Retinal pigment epithelial cell (primary cell): ENCODE data around the gene CACNA1B.

Source experiments
- DNase-seq: peaks from one replicate; pipeline ENCODE4 v3.0.0-alpha.2; 2010; ENCODE audit warnings: low read depth
- H3K4me3 ChIP-seq: 2 replicates; pipeline ENCODE4 v1.5.1; 2011; ENCODE audit warnings: mild to moderate bottlenecking, low read length, control low read depth, moderate library complexity
- TF ChIP-seq, protein P1 (sequence below): conservative IDR thresholded peaks from 2 replicates; pipeline ENCODE4 v1.5.1; 2011; ENCODE audit warnings: low read depth, low read length, control low read depth, inconsistent platforms

The CACNA1B gene

DNA sequence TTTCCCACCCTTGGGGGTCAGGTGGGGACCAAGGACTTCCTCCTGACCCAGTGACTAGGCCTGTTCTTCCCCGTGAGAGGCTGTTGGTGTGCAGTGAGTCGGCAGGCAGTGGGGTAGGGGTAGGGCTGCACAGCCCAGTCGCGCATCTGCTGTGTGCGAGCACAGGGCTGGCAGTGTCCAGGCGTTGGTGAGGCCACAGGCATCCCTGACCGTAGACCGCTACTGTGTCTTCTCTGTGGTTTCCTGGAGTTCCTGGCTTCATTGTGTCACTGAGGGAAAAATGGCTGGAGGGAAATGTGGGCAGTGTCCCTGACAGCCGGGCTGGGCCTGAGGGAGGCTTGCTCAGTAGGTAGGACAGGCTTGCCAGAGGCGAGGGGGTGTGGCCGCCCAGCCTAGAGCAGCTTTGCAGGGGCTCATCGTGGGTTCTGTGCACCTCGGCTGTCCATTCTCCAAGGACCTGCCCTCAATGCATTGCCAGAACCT, 95.4 kb downstream of the CACNA1B start:
- TF ChIP-seq, protein P1, sequence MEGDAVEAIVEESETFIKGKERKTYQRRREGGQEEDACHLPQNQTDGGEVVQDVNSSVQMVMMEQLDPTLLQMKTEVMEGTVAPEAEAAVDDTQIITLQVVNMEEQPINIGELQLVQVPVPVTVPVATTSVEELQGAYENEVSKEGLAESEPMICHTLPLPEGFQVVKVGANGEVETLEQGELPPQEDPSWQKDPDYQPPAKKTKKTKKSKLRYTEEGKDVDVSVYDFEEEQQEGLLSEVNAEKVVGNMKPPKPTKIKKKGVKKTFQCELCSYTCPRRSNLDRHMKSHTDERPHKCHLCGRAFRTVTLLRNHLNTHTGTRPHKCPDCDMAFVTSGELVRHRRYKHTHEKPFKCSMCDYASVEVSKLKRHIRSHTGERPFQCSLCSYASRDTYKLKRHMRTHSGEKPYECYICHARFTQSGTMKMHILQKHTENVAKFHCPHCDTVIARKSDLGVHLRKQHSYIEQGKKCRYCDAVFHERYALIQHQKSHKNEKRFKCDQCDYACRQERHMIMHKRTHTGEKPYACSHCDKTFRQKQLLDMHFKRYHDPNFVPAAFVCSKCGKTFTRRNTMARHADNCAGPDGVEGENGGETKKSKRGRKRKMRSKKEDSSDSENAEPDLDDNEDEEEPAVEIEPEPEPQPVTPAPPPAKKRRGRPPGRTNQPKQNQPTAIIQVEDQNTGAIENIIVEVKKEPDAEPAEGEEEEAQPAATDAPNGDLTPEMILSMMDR = no peak
- H3K4me3 ChIP-seq = no peak overlapping the region
- no peak for DNase-seq

DNA sequence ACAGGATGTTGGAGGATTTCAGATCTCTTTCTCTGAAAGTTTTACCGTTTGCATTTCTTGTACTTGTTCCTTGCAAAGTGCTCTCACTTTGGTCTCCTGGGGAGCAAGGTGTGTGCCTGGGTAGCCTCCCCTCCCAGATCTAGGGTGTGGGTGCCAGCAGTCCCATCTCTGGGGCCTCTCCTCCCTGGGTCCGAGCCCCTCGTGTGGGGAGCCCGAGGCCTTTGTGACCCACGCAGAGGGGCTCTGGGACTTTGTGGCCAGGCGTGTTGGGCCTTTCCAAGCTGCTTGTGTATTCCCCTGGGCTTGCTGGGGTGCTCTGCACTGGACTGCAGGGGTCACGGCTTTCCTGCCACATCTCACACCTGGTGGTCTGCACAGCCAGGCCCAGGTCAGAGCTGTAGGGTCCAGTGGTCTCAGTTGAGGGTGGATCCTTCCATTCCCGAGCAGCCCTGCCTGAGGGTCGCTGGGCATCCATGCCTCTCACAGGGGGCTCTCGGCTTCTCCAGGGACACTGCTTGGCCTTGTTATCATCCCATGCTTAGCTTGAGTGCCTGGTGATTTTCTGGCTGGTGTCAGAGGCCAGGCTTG, 96.3 kb downstream of the CACNA1B start:
- TF ChIP-seq, protein P1 = no peak
- no peak for DNase-seq
- H3K4me3 ChIP-seq = no peak overlapping the region

DNA sequence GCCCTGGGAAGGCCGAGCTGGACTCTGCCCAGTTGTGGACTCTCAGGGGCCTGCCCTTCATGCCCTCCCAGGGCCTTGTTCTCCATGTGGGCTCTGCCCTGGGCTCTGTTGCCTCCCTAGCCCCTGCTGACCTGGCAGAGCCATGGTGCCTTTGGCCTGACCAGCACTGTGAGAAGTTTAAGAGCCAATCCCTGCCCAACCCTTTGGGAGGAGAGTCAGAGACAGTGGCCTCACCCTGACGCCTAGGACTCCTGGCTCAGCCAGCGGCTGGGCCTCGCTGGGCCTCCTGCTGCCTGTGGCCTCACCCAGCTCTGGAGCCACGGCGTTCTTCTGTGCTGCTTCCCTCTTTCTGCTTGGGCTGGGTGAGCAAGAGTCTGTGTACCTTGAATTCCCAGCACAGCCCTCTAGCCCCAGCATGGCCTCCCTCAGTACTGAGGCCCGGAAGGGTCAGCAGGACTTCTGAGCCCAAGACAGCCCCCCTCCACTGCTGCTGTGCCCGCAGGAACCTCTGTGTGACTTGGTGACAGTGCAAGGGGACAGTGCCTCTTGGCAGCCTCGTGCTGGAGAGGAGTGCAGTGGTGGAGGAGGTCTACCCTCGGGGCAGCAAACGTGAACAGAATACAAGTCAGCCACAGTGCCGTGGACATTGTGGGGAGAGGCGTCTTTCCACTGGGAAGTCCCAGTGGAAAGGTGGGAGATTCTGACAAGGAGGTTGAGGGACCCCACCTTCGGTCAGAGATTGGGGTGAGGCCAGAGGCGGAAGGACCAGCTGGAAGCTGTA, 97.4 kb downstream of the CACNA1B start:
- DNase-seq = no peak
- TF ChIP-seq, protein P1 = no peak
- no peak overlapping the region for H3K4me3 ChIP-seq

DNA sequence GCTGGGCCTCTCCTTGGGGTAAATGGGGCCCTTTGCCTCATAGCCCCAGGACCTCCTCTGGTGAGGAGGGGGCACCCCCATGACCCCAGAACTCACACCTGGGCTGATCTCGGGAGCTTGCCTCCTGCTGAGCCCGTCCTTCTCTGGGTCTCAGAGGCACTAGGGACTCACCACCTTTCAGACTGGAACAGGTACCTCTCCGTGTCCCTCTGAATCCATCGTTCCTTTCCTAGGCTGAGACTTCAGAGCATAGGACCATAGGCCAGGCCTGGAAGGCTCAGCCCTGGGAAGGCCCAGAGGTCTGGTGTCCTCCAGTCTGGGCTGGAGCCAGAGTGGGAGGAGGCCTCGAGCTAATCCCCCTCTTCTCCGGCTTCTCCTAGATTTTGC, 97.9 kb downstream of the CACNA1B start:
- no peak for DNase-seq
- no peak overlapping the region for H3K4me3 ChIP-seq
- TF ChIP-seq, protein P1 = no peak

DNA sequence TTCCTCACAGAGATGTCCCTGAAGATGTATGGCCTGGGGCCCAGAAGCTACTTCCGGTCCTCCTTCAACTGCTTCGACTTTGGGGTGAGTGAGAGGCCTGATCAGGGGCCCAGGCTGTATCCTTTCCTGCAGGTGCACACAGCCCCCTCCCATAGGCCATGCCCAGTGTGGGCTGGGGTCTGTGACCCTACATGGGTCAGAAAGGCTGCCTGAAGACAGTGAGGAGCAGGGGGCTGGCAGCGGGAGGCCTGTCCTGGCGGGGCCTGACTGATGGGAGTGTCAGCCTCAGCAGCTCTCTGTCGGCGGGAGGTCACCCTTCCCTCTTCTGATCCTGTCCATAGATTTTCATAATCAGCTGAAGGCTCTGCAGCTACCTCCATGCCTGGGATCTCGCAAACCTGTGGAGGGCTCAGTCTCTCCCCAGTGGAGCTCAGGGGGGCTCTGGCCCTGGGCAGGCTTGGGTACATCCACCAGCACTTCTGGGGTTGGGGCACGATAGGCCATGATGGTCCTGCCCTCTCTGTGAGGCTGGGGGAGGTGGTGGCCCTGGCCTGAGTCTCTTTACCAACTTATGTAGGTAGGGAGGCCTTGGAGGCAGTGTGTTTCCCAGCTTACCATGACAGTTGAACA, 98.5 kb downstream of the CACNA1B start:
- no peak for DNase-seq
- TF ChIP-seq, protein P1 = no peak
- H3K4me3 ChIP-seq = no peak overlapping the region

DNA sequence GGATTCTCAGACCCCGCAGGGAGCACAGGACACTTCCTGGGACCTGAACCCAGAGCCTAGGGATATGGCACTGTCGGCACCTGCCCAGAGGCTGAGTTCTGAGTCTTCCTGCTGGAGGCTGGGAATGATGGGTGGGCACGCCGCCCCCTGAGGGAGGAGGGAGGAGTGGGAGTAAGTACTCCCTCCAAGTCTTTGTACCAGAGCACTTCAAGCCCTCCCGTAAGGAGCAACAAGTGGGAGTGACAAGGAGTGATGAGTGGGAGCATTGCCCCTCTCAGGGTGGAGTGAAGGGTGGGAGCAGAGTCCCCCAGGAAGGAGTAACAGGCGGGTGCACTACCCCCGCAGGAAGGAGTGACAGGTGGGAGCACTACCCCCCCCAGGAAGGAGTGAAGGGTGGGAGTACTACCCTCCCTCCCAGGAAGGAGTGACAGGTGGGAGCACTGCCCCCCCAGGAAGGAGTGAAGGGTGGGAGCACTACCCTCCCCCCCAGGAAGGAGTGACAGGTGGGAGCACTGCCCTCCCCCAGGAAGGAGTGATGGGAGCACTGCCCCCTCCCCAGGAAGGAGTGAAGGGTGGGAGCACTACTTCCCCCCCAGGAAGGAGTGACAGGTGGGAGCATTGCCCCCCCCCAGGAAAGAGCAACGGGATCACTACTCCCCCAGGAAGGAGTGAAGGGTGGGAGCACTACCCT, 100.1 kb downstream of the CACNA1B start:
- TF ChIP-seq, protein P1 = no peak
- no peak overlapping the region for H3K4me3 ChIP-seq
- no peak for DNase-seq
